HL-60/S4 (cell line): ENCODE measurements around the gene CEP83.

Source experiments
- in situ Hi-C: fragments of 300-500 bp; cut with MboI; formaldehyde crosslinking; loops from 2 replicates; pipeline ENCODE4 v1.14.3; 2022; ENCODE audit warnings: low sequenced_read_pairs

The CEP83 gene

DNA sequence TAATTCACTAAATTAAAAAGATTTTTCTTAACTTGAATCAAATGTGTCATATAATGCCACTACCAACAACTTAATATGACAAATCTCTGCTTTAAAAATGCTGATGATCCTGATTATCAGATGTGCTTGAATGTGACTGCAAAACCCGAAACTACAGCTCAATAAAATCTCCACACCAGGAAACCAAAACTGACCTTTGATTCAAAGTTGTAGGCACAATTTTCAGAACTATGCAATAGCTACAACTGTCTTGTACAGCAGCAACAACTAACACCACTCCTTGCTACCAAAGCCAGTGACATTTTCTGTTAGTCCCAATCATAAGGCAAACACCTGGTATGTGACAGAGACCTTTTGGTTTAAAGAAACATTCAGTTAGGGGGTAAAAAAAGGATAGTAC lies 147.3 kb downstream of the CEP83 start:
- in situ Hi-C loops, result no loop called here

- in situ Hi-C loops, result no loop called here
Measured at GRCh38 chr12:94309373-94309772, 150.3 kb downstream of the CEP83 start.

- in situ Hi-C loops, result no loop called here
Measured at GRCh38 chr12:94308612-94309011, 151.1 kb downstream of the CEP83 start.

DNA sequence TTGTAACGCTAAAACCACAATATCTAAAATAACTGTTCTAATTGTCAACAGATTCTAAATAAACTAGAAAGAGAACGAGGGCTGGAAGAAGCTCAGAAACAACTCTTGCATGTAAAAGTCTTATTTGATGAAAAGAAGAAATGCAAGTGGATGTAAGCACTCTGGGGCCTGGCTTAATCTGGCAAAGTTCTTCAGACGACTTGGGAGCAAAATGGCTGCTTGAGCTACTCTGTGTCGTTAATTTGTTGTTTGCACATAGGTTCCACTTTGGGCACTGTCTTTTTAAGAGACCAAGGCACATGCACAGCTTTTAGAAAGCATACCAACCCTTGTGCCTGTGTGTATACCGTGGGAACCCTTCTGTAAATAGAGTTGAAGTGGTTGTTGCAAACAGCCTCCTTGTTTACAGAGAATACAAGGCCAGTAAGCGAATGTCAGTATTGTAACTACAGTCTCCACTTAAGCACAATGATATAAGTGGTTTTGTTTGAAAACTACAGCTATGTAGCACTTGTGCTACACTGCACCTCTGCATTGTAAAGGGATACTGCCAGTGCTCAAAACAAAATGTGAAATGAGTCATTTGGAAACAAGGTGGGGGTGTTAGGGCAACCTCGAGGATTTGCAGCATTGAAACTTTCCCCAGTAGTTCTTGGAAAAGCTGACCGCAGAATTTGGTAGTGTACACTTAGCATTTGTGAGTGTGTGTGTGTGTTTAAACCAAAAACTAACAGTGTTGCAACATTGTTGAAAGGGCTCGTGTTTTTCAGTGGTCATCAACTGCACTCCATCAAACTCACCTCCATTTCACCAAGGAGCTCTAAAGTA lies 154.3 kb downstream of the CEP83 start:
- in situ Hi-C loops, result no loop called here

- in situ Hi-C loops, result no loop called here
Measured at GRCh38 chr12:94304566-94305061, 155.1 kb downstream of the CEP83 start.

DNA sequence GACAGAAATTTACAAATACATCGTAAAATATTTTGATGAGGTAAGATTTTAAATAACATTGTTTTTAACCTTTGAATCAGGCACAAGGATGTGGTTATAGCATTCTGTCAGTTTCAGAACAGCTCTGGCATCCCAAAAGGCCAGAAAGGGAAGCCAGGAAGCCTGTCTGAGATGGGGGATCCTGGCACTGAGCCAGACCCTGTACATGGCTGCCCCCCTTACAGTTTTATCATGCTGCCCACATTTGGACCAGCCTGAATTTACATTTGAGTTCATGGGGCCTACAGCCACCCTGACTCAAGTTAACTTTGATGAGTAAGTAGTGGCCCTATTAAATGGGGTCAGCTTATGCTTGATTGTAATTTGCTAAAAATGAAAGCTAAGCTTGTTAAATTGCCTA lies 155.7 kb downstream of the CEP83 start:
- in situ Hi-C loops, result no loop called here

DNA sequence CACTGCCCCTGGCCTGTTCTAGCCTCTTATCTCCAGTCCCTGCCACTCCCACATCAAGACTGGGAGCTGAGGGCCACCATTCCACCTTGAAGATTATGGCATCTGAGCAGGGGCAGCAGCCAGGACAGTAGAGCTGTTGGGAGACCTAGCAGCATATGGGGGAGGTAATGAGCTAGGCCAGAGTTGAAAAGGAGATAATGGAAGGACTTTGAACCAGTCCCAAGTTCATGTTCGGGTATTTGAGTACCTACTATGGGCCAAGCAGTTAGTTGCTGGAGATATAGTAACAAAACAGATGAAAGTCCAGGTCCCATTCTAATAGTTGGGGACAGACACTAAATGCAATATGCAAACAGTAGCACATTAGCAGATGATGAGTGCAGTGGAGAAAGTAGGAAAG lies 159.8 kb downstream of the CEP83 start:
- in situ Hi-C loops, result no loop called here

GRCh38 chr12:94297876-94298505 lies 161.7 kb downstream of the CEP83 start:
- in situ Hi-C loops, result no loop called here

- in situ Hi-C loops, result no loop called here
Measured at GRCh38 chr12:94297096-94297699, 162.5 kb downstream of the CEP83 start.

- in situ Hi-C loops, result no loop called here
Measured at GRCh38 chr12:94290353-94290752, 169.3 kb downstream of the CEP83 start.

- in situ Hi-C loops, result no loop called here
Measured at GRCh38 chr12:94289461-94290312, 170.0 kb downstream of the CEP83 start.

DNA sequence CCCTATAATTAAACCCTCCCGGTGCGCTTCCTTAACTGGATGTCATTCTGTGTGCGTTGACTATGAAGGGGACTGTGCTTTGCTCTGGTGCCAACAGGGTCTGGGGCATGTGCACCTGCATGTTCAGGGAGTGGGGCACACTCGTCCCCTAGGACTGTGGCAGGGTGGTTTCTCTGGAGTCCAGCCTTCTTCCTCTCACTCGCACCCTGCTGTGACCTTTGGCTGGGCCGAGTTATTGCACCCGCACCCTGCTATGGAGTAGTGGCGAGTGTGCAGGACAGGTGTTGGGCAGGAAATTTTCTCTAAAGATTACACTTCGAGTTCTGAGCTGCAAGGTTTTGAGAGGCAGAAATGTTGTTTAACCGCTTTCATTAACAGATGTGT lies 172.4 kb downstream of the CEP83 start:
- in situ Hi-C loops, result no loop called here

DNA sequence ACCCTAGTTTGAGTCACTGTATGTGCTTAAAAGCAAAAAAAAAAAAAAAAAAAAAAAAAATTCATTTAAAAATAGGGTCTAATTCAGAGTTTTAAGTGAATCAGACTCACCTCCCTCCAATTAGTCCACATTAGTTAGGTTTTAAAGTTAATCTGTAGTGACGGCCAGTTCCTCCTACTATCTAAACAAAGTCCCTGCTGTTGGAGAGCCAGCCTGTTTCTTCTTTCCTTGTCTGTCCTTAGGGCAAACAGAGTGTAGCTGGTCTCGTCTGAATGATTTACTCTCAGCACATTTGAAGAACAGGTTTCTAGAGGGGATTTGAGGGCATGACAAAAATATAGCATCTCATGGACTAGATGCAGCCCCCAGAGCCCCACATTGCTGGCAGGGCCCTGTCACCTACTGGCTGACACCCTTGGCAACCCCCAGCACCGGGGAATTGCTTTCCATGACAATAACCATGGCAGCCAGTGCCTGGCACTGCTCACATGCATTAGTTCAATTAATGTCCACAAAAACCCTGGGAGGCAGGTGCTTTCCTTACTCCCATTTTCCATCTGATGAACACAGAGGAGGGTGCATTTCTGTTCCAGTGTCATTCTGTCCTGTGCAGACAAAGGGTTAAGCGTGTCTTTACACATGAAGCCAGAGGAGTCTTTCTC lies 173.0 kb downstream of the CEP83 start:
- in situ Hi-C loops, result no loop called here

DNA sequence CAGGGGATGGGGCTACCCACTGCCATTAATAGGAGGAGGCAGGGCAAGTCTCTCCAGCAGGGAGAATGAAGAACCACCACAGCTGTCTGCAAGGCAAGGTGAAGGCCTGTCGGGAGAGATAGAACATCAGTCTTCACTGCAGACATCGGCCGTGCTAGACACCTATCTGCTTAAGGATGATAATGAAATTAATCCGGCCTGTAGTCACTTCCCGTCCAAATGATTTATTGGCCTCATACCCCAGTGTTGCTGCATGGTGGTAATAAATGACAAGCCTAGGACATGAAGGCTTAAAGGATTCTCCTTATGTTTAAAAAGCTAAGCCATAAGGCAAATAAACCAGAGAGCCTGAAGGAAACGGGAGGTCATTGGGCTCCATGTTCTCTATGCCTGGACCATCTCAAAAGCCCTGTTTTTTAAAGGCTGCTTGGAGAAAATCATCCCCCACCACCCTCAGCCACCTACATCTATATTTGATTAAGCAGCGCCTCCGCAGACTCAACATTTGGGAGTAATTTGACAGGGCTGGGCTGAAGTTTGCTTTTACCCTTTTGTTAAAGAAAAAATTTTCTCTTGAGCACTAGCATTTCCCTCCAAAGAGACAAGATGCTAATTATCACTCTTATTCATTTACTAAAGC lies 173.6 kb downstream of the CEP83 start:
- in situ Hi-C loops, result no loop called here

DNA sequence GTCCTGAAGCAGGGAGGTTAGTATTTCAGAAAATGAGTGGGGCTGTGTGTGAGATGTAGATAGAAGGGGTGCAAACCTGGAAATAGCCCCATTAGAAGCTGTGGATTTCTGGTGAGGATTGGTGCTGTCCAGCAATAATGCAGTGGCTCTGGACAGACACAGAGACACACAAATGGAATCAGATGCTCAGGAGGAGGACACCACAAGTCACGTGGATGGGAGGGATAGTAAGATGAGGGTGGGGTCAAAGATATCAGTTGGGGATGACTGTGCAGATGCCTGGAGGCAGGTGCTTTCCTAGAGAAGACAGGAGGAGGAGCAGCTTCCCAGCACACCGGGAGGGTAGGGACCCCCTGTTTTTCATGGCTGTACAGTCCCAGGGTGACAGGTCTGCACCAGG lies 174.8 kb downstream of the CEP83 start:
- in situ Hi-C loops, result no loop called here

- in situ Hi-C loops, result no loop called here
Measured at GRCh38 chr12:94284046-94284445, 175.6 kb downstream of the CEP83 start.

- in situ Hi-C loops, result no loop called here
Measured at GRCh38 chr12:94282675-94283074, 177.0 kb downstream of the CEP83 start.

- in situ Hi-C loops, result no loop called here
Measured at GRCh38 chr12:94280063-94280462, 179.6 kb downstream of the CEP83 start.

GRCh38 chr12:94277426-94278000 lies 182.2 kb downstream of the CEP83 start:
- in situ Hi-C loops, result no loop called here

DNA sequence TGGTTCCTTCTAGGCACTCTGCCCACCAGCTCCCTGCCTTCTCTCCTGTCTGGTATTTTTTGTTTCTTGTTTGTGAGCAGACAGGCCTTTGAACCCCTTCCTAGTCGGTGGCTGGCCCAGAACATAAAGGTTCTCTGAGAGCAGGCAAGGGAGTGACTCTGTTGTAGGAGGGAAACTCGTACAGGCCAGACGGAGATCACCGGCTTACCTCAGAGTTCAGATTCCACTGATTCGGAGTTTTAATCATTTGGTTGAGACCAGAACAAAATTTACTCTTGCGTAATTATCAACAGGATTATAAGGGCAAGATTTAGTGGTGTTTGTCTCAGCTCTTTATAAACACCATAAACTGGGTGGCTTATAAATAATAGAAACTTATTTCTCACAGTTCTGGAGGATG lies 182.9 kb downstream of the CEP83 start:
- in situ Hi-C loops, result no loop called here
